ENCODE measurements around the gene KNTC1.

DNA sequence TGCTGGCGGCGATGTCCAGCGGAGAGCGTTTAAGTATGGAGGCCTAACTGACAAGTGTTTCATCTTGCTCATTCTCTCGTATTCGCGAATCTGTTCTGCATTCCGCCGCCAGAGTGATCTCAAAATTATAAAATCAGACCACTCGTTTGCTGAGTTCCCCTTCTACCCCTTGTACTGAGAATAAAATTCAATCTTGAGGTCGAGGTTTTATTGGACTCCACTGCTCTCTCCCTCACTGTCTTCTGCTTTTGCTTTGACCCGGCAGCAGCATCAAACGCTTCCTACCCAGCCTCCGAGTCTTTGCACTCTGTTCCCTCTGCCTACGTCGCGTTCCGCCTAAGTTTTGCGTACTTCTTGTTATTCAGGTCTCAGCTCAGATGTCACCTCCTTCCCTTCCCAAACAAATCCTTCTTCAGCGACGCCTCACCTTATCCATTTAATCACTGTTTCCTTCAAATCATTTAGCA is 462 bp downstream of the KNTC1 start:
- TF ChIP-seq, protein P1, sequence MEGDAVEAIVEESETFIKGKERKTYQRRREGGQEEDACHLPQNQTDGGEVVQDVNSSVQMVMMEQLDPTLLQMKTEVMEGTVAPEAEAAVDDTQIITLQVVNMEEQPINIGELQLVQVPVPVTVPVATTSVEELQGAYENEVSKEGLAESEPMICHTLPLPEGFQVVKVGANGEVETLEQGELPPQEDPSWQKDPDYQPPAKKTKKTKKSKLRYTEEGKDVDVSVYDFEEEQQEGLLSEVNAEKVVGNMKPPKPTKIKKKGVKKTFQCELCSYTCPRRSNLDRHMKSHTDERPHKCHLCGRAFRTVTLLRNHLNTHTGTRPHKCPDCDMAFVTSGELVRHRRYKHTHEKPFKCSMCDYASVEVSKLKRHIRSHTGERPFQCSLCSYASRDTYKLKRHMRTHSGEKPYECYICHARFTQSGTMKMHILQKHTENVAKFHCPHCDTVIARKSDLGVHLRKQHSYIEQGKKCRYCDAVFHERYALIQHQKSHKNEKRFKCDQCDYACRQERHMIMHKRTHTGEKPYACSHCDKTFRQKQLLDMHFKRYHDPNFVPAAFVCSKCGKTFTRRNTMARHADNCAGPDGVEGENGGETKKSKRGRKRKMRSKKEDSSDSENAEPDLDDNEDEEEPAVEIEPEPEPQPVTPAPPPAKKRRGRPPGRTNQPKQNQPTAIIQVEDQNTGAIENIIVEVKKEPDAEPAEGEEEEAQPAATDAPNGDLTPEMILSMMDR (conservative IDR thresholded peaks at IDR 0.05; ENCODE audit: low read length): no peak
- no peak for TF ChIP-seq EZH2phosphoT487 (IDR thresholded peaks at IDR 0.05; ENCODE audit: borderline replicate concordance)
